Spleen (tissue), 7 donors: Measurements from ENCODE around the gene TTC7B.

Experiments used
- CTCF ChIP-seq, 11 experiments: fragments of 200-600 bp in 7 of 11; fragments of 450-650 bp in 4 of 11; sonication (generic) in 4 of 11; IDR thresholded peaks in 8 of 11; conservative IDR thresholded peaks in 3 of 11; 1 replicate in 7 of 11; 2 replicates in 4 of 11; pipeline versions ENCODE4 v1.4.0 to v1.8.0; 2016 to 2021; ENCODE audit warnings: antibody characterized with exemption in 11 of 11, inconsistent platforms in 4 of 11, mild to moderate bottlenecking in 1 of 11
- POLR2A ChIP-seq, 3 donors: fragments of 450-650 bp; IDR thresholded peaks; one replicate each; pipeline ENCODE4 v1.5.1; 2017; ENCODE audit warnings: antibody characterized with exemption in 3 of 3, mild to moderate bottlenecking in 1 of 3
- donor health status: DM: no; HTN: no; CAD: no; lungs with moderate emphysema.
- donor health status: DM: no; HTN: no; CAD: no.
- donor health status: DM: no; HTN: no; CAD: no.

DNA sequence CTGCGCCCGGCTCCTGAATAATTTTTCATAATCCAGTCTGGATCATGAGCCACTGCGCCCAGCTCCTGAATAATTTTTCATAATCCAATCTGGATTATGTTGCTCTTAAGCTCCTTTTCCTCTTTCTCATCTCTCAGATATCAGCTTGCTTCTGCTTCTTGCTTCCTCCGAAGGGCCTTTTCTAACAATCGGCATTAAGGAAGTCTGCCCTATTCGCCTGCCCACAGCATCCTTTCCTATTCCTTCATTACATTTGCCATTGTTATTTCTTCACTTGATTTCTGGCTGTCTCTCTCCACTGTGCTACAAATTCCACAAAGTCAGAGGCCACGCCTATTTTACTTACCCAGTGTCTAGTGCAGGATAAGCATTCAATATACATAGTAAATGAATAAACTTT is 83.5 kb downstream of the TTC7B start:
- no peak for TF ChIP-seq CTCF (IDR thresholded peaks at IDR 0.05 in 8 of 11, conservative IDR thresholded peaks at IDR 0.05 in 3 of 11)
- no peak for TF ChIP-seq POLR2A (IDR thresholded peaks at IDR 0.05)
